ACHN (cell line): ENCODE measurements around the gene SLC48A1.

Source experiments
- DNase-seq: peaks from one replicate; pipeline ENCODE4 v3.0.0-alpha.2; 2015
- in situ Hi-C: cut with HindIII; loops from 2 replicates; pipeline ENCODE4 v1.10.0; 2017; ENCODE audit warnings: low sequenced_read_pairs, low pct_ligation_motif_present, low pct_unique_long_range_greater_than_20kb

The SLC48A1 gene

GRCh38 chr12:47754126-47754525 is 18.9 kb upstream of the SLC48A1 start:
- in situ Hi-C loops, result no loop called here
- no peak for DNase-seq

DNA sequence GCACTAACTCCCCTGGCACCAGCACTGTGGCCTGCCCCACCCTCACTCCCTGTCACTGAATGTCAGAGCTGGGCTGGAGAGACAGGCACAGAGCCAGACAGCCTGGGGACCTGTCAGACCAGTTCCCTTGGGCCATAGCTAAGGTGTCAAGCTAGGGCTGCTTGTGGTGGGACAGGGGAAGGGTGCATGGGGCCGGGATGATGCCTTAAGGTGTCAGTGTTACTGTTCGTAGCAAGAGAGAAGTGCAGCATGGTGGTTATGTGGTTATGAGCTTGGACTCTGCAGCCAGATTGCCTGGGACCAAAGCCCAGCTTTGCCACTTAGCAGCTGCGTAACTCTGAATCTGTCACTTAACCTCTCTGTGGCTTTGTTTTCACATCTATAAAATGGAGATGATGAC is 18.2 kb upstream of the SLC48A1 start:
- no peak for DNase-seq
- in situ Hi-C loops, result no loop called here

GRCh38 chr12:47755655-47756562 is 17.1 kb upstream of the SLC48A1 start:
- in situ Hi-C loops, result no loop called here
- DNase-seq, result no peak

- in situ Hi-C loops, result no loop called here
- no peak for DNase-seq
These were observed 15.6 kb upstream of the SLC48A1 start for GRCh38 chr12:47757364-47757839.

DNA sequence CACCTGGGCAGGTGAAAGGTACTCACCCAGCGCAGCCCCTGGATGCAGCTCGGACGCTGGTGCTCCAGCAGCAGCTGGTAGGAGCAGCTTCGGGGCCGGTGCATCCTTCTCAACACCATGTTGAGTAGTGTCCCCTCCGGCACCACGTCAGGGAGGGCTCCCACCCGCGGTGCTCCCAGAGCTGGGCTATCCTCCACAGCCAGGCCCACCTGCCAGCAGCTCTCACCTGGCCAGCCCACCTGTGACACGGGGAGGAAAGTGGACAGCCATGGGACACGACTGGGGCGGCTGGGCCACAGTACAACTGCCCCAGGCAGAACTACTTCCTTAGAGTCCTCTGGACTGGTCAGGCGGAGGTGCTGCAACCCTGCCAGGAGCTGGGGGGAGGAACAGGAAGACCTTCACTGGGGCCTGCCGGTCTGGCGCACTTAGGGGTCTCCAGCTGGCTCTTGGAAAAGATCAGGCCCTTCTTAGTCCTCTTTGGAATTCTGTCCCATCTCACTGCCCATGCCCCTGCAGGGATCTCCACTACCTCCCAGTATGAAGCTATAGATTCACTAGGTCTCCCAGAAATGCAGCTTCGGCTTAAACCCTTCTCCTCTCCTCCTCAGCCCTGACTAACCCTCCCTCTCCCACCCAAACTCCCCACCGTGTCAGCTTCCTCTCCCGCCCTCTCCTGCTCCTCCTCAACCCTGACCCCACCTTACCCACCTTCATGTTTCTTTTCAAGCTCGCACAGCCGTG is 15.0 kb upstream of the SLC48A1 start:
- DNase-seq, result peak; percentile 51
- in situ Hi-C loops, result no loop called here

DNA sequence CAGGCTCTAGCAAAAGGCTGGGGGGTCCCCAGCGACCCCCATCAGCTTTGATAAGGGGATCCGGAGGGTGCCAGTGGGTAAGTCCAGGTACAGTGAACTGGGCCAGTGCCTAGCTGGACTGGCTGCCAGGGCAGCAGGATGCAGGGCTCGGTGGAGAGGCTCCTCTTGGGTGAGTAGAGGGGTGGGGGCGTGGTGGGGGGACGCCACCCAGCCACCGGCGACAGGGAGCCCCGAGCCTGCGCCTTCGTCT is 14.5 kb upstream of the SLC48A1 start:
- no peak for DNase-seq
- in situ Hi-C loops, result no loop called here

- peak; percentile 98 for DNase-seq
These were observed 14.0 kb upstream of the SLC48A1 start, which contains the start of gene RAPGEF3 for GRCh38 chr12:47758834-47759690. Gene RAPGEF3 (minus strand): TSS chr12:47758880. CDS start chr12:47758556, 324 bp downstream.

GRCh38 chr12:47762850-47763465 is 10.1 kb upstream of the SLC48A1 start:
- in situ Hi-C loops, result no loop called here
- peak; percentile 86 for DNase-seq

More at GRCh38 chr12:47758834-47759690, 14.0 kb upstream of the SLC48A1 start, which contains the start of gene RAPGEF3:
- in situ Hi-C loops, result no loop called here

DNA sequence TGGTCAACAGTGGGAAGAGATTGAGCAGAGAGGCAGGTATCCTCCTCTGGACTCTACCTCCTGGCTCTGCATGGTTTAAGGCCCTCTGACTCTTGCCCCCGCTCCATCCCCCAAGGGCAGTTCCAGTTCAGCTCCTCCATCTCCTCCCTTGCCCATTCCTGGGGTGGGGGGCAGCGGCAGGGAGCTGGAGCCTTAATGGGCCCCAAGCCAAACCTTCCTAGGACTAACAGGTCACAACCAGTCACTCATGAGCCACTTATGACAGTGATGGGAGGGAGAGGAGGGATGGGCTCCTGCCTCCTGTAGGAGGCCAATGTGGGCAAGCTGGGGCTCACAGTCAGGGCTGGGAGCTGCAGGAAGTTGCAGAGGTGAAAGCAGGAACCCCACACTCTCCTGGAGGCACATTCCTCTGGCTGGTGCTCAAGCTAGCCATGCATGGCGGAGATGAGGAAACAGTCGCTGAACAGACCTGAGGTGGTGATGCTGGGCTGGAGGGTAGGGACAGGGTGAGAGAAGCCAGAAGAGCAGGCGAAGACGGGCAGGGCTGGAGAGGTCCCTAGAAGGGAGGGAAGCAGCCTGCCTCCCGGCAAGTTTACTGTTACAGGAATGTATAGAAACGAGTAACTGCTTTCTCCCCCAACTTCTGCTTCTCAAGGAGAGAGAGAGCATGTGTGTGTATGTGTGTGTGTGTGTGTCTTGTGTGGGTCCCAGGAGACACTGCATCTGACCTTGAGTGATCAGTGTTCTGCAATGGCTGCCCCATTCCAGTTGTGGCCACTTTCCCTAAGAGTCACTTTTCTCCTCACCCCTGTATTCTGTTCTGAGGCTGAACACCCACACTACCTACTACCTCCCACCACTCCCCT is 9.3 kb upstream of the SLC48A1 start:
- peak; percentile 100 for DNase-seq
- in situ Hi-C loops, result no loop called here

- DNase-seq, result no peak
- in situ Hi-C loops, result no loop called here
These were observed 6.4 kb upstream of the SLC48A1 start for GRCh38 chr12:47766502-47767215.

- in situ Hi-C loops, result no loop called here
- DNase-seq, result peak; percentile 73
These were observed 5.8 kb upstream of the SLC48A1 start for GRCh38 chr12:47767216-47767724.

- peak; percentile 97 for DNase-seq
- in situ Hi-C loops, result no loop called here
These were observed 4.7 kb upstream of the SLC48A1 start for GRCh38 chr12:47768323-47768811.

GRCh38 chr12:47769234-47770085 is 3.6 kb upstream of the SLC48A1 start:
- in situ Hi-C loops, result loop anchor here (10.0 kb wide), 1 partner anchor 55 kb away; no protein-coding TSS in a partner anchor

DNA sequence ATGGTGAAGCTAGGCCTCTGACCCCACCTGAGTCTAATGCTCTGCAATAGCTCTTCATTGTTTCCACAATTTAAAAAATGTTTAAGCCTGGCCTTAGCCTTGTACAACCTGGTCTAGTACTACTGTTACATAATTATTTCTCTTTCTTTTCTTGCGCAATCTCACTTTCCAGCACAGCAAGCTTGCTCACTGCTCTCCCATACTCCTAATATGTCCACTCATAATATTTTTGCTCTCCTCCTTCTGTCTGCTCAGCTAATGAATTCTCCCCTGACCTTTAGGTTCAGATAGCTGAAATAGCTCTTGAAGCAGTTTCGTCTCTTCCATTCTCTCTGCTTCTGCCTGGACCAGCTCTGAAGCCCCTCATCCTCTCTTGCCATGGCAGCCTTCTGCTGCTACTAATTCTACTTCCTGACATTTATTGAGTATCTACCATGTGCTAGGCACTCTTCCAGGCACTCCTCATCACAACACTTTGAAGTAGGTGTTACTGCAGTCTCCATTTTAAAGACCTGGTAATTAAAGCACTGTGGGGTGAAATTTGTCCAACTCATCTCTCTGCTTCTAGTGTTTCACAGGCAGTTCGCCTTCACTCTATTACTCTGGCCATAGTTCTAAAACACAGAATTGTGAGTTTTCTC is 2.8 kb upstream of the SLC48A1 start:
- in situ Hi-C loops, result loop anchor here (10.0 kb wide), 1 partner anchor 55 kb away; no protein-coding TSS in a partner anchor
- DNase-seq, result no peak

More at GRCh38 chr12:47769234-47770085, 3.6 kb upstream of the SLC48A1 start:
- no peak for DNase-seq

- DNase-seq, result no peak
- in situ Hi-C loops, result loop anchor here (10.0 kb wide), 1 partner anchor 57 kb away; no protein-coding TSS in a partner anchor
These were observed 1.7 kb upstream of the SLC48A1 start for GRCh38 chr12:47771304-47771703.
